GM21619 (cell line): Measurements from ENCODE around the gene HNMT.
"Not testable (repeated sequence)": the region's sequence is repeated elsewhere in the genome, so short reads cannot be mapped to it uniquely, and the experiment has no call there.

Experiments used
- ATAC-seq: cut with Tn5 transposase; IDR thresholded peaks from one replicate; pipeline ENCODE4 v1.9.1; 2021; ENCODE audit not compliant: unreplicated experiment

The HNMT gene

DNA sequence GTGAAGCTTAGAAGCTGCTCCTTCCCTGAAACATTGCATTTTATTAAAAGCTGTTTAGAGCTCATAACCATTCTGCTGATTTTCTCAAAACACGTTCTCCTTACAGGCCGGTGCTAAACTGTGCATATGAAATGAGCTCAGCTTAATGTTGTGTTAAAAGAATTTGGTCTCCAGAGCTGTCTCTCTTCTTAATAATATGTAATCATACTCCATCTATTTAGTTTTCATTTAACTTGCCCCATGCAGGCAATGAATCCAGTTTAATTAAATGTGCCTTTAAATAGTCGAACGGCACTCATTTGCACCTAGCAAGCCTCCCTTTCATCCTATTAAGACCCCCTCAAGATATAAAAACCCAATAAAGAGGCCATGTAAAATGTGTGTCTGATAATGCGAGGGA lies 76.3 kb downstream of the HNMT start:
- no peak for ATAC-seq

DNA sequence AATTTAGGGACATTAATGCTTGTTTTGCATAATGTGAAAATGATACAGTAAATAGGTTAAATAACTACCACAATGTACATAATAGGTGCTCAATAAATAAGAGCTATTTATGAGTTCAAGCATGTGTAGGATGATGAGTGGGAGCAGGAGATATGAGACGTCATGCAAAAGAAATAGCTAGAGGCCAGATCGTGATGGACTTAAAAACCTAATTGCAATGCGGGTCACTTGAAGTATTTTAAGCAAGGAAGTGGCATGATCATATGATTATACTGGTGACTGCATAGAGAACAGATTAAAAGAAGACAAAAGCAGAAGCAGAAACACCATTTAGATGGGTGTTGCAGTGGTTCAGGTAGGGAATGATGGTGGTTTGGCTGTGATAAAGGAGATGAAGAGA lies 78.0 kb downstream of the HNMT start:
- ATAC-seq = no peak

DNA sequence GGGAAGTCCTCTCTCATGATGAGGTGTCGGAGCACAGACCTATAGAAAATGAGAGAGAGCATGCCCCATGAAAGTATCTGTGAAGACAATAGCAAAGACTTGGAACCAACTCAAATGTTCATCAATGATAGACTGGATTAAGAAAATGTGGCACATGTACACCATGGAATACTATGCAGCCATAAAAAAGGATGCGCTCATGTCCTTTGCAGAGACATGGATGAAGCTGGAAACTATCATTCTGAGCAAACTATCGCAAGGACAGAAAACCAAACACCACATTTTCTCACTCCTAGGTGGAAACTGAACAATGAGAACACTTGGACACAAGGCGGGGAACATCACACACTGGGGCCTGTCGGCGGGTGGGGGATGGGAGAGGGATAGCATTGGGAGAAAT lies 79.3 kb downstream of the HNMT start:
- not testable (repeated sequence) for ATAC-seq

DNA sequence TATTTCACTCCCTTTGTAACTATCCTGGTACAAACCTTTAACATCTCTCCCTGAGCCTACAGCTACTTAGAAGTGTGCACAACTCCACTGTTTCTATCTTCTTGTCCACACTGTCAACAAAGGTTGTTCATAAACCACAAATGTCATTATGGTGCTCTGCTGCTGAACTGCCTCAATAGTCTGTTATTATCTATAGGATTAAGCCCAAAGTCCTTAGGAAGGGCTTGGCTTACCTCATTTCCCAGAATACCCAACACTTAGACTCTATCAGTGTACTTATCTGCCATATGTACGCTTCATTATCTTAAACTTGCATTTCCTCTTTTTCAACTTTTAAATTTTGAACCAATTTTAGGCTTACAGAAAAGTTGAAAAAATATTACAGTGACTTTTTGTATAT lies 94.2 kb downstream of the HNMT start:
- ATAC-seq = no peak

DNA sequence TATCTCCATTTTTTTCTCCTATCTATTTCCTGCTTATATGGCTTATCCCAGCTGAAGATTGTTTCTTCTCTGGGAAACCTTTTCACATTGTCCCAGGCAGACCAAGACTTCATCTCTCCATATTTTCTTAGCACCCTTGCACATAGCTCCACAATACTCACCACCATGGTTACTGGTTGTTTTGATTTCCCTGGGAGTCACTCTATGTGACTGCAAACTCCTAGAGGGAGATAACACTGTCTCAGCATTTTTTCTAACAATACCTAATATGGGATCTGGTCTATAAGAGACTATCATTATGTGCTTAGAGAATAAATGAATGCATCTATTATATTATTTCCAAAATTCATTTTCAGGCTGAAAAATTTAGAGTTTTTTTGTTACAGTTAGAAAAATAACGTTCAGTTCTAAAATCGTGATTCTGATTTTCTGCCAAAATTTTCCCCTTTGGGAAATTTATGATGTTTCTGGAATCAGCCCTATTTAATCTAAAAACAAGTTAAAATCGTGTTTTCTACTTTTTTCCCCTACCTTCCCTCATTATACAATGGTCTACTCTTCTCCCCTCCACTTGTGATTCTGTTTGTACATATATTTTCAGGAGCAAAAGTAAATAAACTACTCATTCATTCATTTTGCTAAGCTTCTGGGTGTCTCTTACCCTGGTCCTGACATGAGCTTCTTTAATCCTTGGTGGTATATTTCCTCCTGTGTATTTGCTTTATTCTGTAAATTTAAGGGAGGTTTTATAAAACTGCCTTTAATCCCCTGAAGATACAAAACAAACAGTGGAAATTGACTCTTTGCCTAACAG lies 95.4 kb downstream of the HNMT start:
- ATAC-seq = no peak

DNA sequence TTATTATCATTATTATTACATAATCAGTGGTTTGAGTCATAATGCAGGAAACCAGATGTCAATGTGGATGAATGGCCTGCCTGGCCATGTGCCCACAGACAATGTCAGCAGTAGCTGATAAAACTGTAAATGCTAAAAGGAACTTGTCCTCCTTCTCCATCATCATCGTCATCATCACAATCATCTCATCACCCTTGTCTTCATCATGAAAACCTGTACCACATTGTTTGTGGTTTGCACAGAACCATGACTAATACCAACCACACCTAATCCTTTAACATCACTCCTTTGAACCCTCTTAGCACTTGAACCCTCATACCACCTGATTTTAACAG lies 96.0 kb downstream of the HNMT start:
- no peak for ATAC-seq

DNA sequence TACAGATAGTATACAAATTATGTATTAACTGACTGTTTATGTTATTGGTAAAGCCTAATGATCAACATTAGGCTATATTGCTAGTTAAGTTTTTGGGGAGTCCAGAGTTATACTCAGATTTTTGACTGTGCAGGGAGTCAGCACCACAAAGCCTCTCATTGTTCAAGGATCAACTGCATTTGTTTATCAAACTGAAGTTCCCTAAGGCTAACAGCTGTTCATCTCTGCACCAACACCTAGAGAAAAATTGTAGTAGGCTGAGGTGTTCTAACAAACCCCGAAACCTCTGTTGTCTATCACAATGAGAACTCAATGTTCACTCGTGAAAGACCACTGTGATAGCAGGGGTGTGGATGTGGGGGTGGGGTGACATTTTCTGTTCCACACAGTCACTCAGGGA lies 97.7 kb downstream of the HNMT start:
- ATAC-seq = no peak

DNA sequence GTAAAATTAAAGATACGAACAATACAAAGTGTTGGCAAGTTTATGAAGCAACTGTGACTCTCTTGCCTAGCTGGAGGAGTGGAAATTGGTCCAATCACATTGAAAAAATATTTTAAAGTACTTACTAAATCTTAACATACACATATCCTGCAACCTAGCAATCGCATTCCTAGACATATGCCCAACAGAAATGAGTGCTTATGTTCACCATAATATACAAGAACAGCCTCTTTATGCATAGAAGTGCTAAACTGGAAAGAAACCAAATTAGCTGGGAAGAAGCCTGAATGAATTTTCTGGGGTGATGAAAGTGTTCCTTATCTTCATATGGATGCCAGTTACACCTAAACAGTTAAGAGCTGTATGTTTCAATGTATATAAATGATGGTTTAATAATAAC lies 98.9 kb downstream of the HNMT start:
- no peak for ATAC-seq
